GM12873 (cell line): ENCODE data around the gene CCDC69.

Source experiments
- TF ChIP-seq, protein P1 (sequence below): IDR thresholded peaks from 2 replicates; pipeline ENCODE4 v1.5.1; 2012; ENCODE audit warnings: low read depth, mild to moderate bottlenecking, moderate library complexity, low read length, control low read depth; ENCODE audit not compliant: insufficient read depth; ENCODE audit errors: missing control alignments

The CCDC69 gene

DNA sequence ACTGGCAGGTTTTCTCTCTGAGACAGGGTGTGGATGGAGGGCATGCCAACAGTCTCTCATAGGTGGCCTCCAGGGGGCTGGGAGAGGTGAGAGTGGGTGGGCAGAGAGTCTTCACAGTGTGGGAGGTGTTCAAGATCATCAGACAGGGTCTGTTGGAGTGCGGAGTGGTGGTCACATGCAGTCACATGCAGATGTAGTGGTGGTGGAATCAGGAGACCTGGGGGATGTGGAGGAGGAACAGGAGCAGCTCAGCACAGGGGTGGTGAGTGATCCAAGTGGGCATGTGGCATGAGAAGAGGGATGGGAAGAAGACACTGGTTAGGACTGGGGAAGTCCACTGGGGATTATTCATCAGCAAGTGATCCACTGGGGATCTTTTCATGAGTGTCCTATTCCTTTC is 34.9 kb upstream of the CCDC69 start:
- TF ChIP-seq, protein P1, sequence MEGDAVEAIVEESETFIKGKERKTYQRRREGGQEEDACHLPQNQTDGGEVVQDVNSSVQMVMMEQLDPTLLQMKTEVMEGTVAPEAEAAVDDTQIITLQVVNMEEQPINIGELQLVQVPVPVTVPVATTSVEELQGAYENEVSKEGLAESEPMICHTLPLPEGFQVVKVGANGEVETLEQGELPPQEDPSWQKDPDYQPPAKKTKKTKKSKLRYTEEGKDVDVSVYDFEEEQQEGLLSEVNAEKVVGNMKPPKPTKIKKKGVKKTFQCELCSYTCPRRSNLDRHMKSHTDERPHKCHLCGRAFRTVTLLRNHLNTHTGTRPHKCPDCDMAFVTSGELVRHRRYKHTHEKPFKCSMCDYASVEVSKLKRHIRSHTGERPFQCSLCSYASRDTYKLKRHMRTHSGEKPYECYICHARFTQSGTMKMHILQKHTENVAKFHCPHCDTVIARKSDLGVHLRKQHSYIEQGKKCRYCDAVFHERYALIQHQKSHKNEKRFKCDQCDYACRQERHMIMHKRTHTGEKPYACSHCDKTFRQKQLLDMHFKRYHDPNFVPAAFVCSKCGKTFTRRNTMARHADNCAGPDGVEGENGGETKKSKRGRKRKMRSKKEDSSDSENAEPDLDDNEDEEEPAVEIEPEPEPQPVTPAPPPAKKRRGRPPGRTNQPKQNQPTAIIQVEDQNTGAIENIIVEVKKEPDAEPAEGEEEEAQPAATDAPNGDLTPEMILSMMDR: peak; percentile 22

DNA sequence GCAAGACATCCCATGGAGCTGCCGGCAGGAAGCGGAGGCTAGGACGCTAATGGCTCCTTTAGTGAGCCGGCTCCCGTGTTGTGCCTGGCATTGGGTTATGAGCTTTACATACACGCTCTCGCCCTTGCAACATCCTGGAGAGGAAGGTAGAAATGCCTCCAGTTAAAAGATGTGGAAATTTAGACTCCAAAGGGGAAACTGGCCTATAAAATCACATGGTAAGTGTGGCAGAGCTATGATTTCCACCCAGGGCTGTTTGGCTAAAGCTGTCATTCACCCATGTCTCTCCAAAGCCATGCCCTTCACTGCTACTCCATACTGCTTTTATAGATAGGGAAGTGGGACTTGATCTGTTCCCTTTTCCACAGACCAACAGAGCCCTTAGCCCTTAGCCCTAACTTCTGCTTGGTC is 34.3 kb upstream of the CCDC69 start:
- TF ChIP-seq, protein P1: no peak

DNA sequence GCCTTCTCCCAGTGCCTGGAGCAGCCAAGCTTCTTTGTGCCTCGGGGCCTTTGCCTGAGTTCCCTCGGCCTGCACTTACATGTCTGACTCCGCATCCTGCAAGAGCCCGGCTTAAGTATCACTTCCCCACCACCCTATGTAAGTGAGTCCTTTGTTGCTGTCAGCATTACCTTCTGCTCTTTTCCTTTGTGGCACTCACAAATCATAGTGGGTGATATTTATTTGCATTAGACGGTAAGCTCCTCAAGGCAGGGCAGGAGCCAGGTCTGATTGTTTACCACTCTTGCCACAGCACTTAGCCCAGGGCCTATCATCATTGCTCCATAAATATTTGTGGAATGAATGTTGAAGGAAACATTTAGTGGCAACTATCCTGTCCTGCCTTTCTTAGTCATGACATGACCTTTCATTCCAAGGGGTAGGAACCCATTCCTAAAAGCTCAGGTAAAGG is 33.9 kb upstream of the CCDC69 start:
- TF ChIP-seq, protein P1: no peak

DNA sequence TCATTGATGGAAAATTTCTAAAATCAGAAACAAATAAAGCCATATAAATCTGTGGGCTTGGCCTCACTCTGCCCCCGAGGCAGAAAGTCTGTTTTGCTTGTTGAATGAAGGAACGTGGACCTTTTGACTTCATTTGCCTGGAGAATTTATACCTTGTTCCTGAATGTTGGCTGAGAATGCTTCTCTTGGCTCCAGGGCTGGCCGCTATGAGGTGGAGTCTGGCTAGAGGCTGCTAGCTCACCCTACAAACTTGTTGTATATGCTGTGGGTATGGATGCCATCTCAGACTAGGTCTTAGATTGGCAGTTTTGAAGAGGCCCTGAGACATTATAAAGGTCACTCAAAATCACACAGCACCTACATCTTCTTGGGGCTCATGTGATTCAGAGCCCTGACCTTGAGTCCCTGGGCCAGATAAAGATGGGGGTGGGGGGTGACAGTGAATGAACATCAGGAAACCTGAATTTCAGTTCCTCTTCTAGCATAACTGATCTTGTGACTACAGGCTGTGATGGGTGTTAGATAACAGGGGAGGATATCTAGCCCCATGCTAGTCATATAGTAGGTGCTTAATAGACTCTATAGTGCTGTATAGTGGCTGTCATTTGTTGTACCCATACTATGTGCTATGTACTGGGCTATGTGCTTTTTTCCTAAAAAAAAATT is 31.9 kb upstream of the CCDC69 start:
- TF ChIP-seq, protein P1: no peak

GRCh38 chr5:151254556-151254955 is 30.7 kb upstream of the CCDC69 start:
- TF ChIP-seq, protein P1: no peak

DNA sequence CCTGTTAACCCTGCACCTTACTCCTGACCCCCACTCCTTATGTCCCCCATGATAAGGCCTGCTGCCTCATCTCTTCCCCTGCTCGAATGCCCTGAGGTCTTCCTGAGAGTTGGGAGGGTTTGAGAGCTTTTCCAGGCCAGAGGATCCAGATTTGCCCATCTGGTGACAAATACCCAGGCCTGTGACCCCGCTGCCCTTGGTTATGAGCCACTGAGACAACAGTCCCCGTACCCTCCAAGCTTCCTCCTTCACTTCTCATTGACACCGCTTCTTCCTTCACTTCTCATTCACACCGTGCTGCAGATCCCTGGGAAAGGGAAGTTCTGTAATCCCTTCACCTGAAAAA is 29.7 kb upstream of the CCDC69 start:
- TF ChIP-seq, protein P1: no peak

DNA sequence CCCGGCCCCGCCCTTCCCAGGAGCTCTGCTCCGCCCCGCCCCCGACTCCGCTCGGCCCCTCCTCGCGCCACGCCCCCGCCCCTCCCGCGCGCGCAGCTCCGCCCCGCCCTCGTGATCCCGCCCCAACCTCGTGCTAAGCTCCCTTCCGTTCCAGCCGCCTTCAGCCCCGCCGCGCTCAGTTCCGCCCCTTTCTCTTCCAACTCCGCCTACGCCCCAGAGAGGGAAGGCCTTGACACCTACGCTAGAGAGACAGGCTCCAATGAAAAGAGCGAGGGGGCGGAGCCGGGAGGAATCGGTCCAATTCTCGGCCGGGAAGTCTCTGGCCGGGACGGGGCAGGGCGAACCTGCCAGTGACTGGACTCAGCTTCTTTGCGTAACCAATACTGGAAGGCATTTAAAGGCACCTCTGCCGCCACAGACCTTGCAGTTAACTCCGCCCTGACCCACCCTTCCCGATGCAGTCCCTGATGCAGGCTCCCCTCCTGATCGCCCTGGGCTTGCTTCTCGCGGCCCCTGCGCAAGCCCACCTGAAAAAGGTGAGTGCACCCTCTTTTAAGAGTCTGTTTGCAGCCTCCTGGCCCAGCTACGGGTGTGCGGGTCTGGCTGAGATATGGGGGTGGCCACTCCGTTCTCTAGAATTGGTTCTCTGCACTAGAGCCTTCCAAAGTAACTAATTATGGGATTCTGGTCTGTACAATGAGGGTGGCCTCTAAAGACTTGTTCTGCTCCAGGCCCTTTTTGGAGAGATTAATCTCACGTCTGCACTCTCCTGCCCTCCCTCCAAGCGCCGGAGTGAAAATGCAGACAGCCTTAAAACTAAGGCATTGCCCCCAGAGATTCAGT is 29.1 kb upstream of the CCDC69 start, which contains the start of gene GM2A:
TSS of gene GM2A (plus strand) at position 424 of the 843 bp plus-strand sequence. CDS start at position 456, 32 bp downstream.
- TF ChIP-seq, protein P1: no peak
